Upper lobe of right lung (tissue), 1 donor: ENCODE data around the gene ABCG2. TPM values are rescaled to one million over a fixed set of nuclear protein-coding genes. Genes with fewer than 3 reads are reported as not detected.

Source experiments
- ATAC-seq: fragments of 200-7000 bp; cut with Tn5 transposase; one replicate; pipeline ENCODE4 v1.9.1; 2020; ENCODE audit warnings: mild to moderate bottlenecking, moderate library complexity
- DNase-seq: peaks from one replicate; pipeline ENCODE4 v3.0.0-alpha.2; 2020
- H3K27ac ChIP-seq: fragments of 200-600 bp; one replicate; pipeline ENCODE4 v1.8.0; 2022
- H3K27me3 ChIP-seq: fragments of 200-600 bp; one replicate; pipeline ENCODE4 v1.8.0; 2022; ENCODE audit warnings: mild to moderate bottlenecking
- H3K36me3 ChIP-seq: fragments of 200-600 bp; one replicate; pipeline ENCODE4 v1.8.0; 2022
- H3K4me1 ChIP-seq: fragments of 200-600 bp; one replicate; pipeline ENCODE4 v1.8.0; 2022
- H3K4me3 ChIP-seq: fragments of 200-600 bp; one replicate; pipeline ENCODE4 v1.8.0; 2022; ENCODE audit warnings: mild to moderate bottlenecking
- H3K9me3 ChIP-seq: fragments of 200-600 bp; one replicate; pipeline ENCODE4 v1.8.0; 2022
- intact Hi-C: fragments of 100-400 bp; cut with DNase I; formaldehyde crosslinking; loops from one replicate; pipeline ENCODE4 v1.11.0; 2022
- total RNA-seq: library from RNA; stranded (reverse); fragmentation: NEBNext Ultra II Directional; extraction: Animal tissue kit (Norgen Biotek cat#: 25700); gene quantifications from one replicate; pipeline ENCODE4 v1.2.1, GENCODE V29; 2021
- TF ChIP-seq, protein P1 (sequence below): fragments of 200-600 bp; IDR thresholded peaks from one replicate; pipeline ENCODE4 v1.8.0; 2022; ENCODE audit warnings: antibody characterized with exemption
- donor health status: DM: no; HTN: yes; CAD: no; lungs with severe emphysema.

The ABCG2 gene
- total RNA-seq, 1 donor from 2014 or later: 21.7 TPM

DNA sequence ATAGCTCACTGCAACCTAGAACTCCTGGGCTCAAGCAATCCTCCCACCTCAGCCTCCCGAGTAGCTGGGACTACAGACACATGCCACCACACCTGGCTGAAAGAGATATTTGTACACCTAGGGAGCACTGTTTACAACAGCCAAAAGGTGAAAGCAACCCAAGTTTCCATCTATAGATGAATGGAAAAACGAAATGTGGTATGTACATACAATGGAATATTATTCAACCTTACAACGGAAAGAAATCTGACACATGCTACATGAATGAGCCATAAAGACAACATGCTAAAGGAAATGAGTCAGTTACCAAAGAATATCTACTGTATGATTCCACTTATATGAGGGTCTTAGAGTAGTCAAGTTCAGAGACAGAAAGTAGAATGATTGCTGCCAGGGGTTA is 52.2 kb downstream of the ABCG2 start:
- ATAC-seq: no peak
- TF ChIP-seq, protein P1, sequence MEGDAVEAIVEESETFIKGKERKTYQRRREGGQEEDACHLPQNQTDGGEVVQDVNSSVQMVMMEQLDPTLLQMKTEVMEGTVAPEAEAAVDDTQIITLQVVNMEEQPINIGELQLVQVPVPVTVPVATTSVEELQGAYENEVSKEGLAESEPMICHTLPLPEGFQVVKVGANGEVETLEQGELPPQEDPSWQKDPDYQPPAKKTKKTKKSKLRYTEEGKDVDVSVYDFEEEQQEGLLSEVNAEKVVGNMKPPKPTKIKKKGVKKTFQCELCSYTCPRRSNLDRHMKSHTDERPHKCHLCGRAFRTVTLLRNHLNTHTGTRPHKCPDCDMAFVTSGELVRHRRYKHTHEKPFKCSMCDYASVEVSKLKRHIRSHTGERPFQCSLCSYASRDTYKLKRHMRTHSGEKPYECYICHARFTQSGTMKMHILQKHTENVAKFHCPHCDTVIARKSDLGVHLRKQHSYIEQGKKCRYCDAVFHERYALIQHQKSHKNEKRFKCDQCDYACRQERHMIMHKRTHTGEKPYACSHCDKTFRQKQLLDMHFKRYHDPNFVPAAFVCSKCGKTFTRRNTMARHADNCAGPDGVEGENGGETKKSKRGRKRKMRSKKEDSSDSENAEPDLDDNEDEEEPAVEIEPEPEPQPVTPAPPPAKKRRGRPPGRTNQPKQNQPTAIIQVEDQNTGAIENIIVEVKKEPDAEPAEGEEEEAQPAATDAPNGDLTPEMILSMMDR: no peak
- no peak for DNase-seq
- intact Hi-C loops: no loop called here
- no peak overlapping the region for H3K27ac ChIP-seq
- no peaks in the 10 kb centered on the region for H3K9me3 ChIP-seq
- no peaks in the 10 kb centered on the region for H3K27me3 ChIP-seq
- H3K36me3 ChIP-seq: no peaks in the 10 kb centered on the region
- no peak overlapping the region for H3K4me3 ChIP-seq
- peaks cover 12% of the 10 kb centered on the region for H3K4me1 ChIP-seq

DNA sequence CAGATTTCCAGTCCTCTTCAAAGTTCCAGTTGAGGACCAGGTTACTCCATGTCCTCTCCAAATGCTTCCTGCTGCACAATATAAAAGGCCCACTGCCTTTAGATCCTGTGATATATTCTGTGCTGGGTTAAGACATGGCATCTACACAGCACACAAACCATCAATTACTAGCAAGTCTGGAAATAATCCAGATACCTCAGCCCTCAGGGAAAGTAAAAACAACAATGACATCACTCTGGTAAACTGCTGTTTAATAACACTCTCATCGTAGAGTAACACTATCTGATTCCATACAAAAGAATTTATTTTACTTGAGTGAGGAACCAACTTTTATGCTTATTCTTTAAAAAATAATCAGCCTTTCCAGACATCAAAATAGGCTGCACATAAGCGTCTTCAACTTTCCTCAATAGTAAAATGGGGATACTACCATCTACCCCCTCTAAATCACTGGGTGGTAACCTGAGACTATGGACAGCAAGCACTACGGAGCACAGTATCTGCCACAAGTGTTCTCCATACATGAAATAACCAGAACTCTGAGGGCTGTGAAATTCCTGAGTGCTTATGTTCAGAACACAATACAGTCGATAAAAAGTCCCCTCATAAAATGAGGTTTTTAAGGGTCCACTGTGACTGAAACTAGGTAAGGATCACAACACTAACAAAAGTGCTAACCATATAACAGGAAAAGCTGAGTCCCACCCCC is 53.4 kb downstream of the ABCG2 start:
- Histone ChIP-seq H3K36me3 (no peaks in the 10 kb centered on the region), H3K27me3 (no peaks in the 10 kb centered on the region), H3K4me1 (peaks cover 12% of the 10 kb centered on the region), H3K9me3 (no peaks in the 10 kb centered on the region), H3K27ac (no peak overlapping the region), H3K4me3 (no peak overlapping the region)
- intact Hi-C loops: no loop called here
- DNase-seq (no peak), ATAC-seq (no peak)
- TF ChIP-seq, protein P1: no peak

GRCh38 chr4:88102026-88102425 is 56.4 kb downstream of the ABCG2 start:
- DNase-seq: no peak
- Histone ChIP-seq H3K4me1 (no peaks in the 10 kb centered on the region), H3K27ac (no peak overlapping the region), H3K36me3 (no peaks in the 10 kb centered on the region), H3K9me3 (no peaks in the 10 kb centered on the region), H3K27me3 (no peaks in the 10 kb centered on the region), H3K4me3 (no peak overlapping the region)
- TF ChIP-seq, protein P1: no peak
- ATAC-seq: no peak
- intact Hi-C loops: no loop called here

GRCh38 chr4:88101165-88101564 is 57.3 kb downstream of the ABCG2 start:
- Histone ChIP-seq H3K4me3 (no peak overlapping the region), H3K36me3 (no peaks in the 10 kb centered on the region), H3K4me1 (no peaks in the 10 kb centered on the region), H3K27me3 (no peaks in the 10 kb centered on the region), H3K9me3 (no peaks in the 10 kb centered on the region), H3K27ac (no peak overlapping the region)
- DNase-seq (no peak), ATAC-seq (peak; percentile 89)
- intact Hi-C loops: no loop called here
- TF ChIP-seq, protein P1: no peak

GRCh38 chr4:88098993-88099752 is 59.3 kb downstream of the ABCG2 start:
- no peaks in the 10 kb centered on the region for H3K36me3 ChIP-seq
- no peak for DNase-seq
- H3K9me3 ChIP-seq: no peaks in the 10 kb centered on the region
- TF ChIP-seq, protein P1: no peak
- ATAC-seq: no peak
- H3K27me3 ChIP-seq: no peaks in the 10 kb centered on the region
- no peaks in the 10 kb centered on the region for H3K4me1 ChIP-seq
- no peak overlapping the region for H3K4me3 ChIP-seq
- no peak overlapping the region for H3K27ac ChIP-seq
- intact Hi-C loops: no loop called here
